T-helper 9 cell (primary cell): Measurements from ENCODE around the gene PER1.
A peak's percentile ranks its signal among the peaks of the same experiment; 100 is the strongest.

Experiments
- DNase-seq: peaks from one replicate; pipeline ENCODE4 v3.0.0-alpha.2; 2020

Gene PER1

DNA sequence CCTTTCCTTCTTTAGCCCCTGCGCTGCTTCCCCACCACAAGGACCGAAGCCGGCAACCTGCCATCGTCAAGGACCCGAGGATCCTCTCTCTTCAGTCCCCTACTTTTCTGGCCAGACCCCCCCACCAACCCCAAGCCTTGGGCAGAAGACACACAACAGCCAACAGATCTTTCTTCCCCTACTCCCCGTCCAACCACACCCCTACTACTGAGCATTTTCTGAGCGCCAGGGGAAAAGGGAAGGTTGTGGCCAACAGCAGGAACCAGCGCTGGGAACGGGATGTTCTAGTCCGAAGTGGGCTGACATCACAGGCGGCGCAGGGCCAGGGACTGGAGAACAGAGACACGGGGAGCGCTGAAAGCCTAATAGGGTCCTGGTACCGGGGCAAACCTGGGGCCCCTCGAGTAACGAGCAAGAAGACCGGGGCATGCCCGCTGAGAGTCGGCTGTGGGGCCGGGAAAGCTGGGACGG lies 528 bp downstream of the PER1 start:
- DNase-seq: no peak

DNA sequence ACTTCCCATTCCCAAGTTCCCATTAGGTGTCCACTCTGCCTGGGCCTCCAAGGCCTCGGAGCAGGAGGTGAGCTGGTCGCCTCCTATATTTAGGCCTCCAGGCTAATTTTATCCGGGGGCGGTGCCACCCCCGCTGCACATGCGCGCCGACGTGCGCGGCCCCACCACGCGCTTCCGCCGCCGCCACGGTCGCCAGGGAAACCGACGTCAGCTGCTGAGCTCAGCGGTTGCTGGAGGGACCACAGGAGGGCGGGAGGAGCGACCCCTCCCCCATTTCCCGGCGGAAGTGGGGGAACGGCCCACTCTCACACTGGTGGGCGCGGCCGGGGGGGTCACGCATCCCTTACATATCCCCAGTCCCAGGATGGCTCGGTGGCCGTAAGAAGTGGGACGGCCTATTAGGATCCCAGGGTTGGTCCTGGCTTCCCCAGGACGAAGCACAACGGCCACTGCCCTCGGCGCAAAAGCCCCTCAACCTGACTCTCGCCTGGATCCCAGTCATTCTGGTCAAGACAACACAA lies 1.0 kb downstream of the PER1 start:
- peak; percentile 88 for DNase-seq

- no peak for DNase-seq
Observed at GRCh38 chr17:8150194-8151119, 1.7 kb downstream of the PER1 start.

GRCh38 chr17:8149419-8150193 lies 2.6 kb downstream of the PER1 start:
- no peak for DNase-seq

GRCh38 chr17:8148560-8148959 lies 3.6 kb downstream of the PER1 start:
- no peak for DNase-seq

GRCh38 chr17:8147805-8148404 lies 4.3 kb downstream of the PER1 start:
- DNase-seq: no peak

- DNase-seq: no peak
Observed at GRCh38 chr17:8147141-8147804, 4.9 kb downstream of the PER1 start.

DNA sequence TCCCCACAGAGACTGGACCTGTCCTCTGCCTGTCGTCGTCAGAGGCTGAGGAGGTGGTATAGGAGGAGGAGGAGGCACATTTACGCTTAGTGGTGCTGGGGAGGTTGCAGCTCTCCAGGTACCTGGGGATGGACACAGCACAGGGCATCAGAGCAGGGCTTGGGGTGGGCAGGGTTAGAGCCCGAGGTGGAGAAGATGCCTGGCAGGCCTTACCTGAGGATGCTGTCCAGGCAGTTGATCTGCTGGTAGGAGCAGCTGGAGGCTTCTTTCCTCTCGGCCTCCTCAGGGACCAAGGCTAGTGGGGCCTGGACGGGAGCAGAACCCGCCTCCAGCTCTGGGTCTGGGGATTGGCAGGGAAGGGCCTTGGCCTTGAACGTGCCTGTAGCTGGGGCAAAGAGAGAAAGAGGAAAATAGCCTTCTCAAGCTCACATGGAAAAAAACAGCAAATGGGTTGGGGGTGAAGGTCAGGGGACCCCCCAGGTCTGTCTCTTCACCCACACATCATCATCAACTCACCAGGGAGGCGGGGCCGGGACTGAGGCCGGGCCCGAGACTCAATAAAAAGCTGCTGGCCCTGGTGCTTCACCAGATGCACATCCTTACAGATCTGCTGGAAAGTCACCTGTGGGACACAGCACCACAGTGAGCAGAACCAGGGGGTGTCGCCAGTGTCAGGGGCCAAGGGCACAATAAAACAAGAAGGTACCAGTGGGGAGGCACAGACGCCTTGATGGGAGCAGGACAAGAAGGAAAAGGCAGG lies 5.6 kb downstream of the PER1 start:
- DNase-seq: no peak

- no peak for DNase-seq
Observed at GRCh38 chr17:8145811-8146210, 6.4 kb downstream of the PER1 start.

DNA sequence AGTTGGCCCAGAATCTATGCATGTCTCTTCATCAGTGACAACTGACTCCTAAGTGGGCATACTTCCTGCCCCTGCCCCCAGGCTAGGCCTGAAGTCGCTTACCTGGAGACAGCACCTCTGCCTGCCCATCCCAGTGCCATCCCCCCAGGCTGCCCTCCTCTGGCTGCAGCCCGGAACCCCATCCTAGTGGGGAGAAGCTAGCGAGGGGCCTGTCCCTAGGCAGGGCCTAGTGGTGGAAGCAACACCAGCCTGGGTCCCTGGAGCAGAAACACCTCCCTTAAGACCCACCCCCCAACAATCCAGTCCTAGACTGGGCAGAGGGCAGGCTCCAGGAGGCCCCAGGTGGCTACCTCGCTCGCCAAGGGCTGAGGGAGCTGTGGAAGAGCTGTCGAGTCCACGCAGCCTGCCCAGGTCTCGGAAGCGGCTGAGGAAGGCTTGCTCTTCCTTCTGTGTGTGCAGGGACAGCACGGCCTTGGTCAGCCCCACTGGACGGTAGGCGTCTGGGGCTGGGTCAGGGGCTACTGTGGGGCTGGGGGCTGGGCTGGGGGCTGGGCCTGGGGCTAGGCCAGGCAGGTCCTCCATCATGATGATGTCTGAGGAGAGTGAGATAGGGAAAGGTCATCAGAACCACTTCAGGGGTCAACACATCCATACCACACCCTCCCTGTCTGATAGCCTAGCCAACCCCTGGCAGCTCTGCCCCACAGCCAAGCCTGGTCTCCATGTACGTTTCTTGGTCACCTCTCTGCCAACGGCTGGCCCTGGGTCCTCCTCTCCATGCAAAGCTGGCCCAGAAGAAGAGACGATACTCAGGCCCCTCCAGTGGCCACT lies 7.6 kb downstream of the PER1 start:
- no peak for DNase-seq

DNA sequence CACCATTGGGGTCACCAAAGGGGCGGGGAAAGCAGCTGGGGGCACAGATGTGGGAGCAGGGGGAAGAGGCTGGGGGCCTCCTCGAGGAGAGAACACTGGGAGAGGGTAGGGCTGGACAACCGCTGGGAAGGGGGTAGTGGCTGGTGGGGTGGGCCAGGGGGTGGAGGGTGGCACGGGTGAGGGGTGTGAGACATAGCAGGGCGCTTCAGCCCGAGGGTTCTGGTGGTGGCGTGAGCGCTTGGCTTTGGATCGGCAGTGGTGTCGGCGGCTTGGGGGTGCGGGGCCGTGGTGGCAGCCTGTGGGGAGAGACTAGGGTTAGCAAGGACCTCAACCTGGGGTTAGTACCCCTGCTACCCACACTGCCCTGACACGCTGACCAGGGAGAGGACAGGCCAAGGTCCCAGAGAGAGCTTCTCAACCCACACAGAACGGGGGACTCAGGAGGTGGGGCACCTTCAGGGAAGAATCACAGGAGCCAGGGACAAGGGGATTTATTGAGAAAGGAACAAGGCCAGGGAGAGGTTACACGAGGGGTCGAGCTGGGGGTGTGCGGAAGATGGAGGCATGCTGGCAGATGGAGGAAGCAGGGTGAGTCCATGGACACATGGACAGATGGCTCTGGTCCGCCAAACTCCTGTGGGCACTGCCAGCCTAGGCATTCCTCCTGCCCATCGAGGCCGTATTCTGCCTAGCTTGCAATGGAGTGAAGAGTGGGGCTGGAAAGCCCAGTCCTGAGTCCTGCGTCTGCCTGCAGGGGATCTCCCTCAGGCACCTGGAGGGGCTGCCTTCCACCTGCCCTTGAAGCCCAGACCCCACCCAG lies 8.4 kb downstream of the PER1 start:
- DNase-seq: no peak

DNA sequence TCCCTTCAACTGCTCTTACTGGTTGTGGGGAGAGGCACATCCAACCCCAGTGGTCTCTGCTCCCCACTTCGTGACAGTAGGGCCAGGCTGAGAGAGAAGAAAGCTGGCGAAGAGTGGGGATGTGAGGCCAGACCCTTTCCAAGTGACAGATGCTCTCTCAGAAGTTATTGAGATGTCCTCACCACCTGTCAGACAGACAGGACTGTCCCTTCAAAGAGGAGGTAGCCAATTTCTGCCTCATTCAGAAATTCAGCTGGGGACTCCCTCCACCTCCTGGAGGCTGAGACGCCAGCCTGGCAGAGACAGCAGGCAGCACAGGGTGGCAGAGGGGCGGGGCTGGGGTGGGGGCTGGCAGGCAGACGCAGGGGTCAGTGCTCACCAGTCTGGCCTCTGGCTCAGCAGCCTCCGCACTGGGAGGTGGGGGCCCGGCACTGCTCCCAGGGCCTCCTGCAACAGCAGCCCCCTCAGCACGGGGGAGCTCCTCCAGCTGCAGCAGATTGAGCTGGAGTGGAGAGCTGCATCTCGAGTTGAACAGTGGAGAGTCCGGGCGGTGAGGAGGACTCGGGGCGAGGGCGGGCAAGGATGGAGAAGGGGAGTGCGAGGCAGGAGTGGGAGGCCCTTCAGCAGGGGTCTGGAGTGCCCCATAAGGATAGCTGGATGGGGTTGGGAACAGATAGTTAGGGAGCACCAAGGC lies 9.2 kb downstream of the PER1 start:
- DNase-seq: no peak

DNA sequence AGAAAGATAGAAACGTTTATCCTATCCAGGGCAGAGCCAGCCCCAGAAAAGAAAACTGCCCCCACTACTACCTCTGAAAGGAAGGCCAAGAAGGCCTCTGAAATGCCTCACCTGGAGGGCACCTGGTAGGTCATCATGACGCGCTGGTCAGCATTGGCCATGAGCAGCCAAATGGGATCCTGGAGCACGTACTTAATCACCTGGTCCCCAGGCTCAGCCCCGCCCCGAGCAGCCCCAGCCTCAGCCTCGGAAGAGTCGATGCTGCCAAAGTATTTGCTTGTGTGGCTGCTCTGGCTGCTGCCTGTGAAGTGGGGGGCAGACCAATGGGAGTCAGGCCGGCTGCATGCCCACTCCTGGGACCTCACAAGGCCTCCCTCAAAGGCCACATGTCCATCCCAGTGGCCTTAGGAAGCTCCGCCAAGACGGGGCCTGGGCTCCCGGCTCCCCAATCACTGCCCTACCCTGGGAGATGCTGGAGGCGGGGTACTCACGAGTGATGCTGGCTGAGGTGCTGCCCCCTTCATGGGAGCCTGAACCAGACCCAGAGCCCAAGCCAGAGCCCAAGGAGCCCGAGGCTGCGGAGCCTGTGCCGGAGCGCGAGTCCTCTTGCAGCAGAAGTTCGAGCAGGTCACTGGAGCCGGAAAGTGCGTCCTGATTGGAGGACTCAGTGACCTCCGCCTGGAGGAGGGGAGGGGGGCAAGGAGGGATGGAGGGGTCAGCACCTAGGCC lies 9.9 kb downstream of the PER1 start:
- DNase-seq: no peak

- DNase-seq: no peak
Observed at GRCh38 chr17:8141741-8142140, 10.5 kb downstream of the PER1 start.

GRCh38 chr17:8141045-8141444 lies 11.2 kb downstream of the PER1 start:
- DNase-seq: no peak

DNA sequence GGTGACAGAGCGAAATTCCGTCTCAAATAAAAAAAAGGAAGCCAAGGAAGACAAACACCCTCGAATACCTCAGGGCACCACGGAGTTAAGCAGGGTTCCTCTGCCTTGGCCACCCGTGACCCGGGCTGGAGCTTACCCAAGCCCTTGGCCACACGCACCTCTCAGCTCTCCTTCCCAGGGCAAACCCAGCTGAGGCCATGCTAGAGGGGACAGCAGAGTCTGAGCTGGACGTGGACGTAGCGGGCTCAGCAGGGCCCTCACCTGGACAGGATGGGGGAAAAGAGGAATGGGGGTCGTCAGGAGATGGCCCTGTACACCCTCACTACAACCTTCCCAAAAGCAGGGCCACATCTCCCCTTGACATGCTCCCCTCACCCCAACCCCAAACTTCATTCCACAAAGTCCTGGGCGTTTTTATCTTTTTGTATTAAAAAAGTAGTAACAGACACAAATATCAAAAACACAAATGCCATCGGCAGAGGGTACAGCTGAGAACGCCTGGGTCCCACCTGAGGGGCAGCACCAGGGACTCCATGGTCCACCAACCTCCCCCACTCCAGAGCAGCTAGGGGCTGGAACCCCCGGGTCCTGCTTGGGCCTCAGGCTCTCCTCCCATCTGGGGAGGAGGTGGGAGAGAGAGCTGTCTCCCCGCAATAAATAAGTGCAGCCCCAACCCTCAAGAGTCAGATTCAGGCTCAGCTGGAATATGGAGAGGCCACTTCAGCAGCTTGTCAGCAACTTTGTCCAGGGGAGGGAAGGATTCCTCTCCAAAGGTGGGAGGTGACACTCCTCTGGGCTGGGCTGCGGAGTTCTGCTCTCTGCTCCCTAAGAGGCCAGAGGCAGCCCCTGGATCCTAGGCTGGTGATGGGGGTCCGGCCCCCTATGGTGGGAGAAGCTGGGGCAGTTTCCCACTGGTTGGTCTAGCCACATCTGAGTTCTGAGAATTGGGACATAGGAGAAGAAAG lies 11.9 kb downstream of the PER1 start:
- DNase-seq: no peak

DNA sequence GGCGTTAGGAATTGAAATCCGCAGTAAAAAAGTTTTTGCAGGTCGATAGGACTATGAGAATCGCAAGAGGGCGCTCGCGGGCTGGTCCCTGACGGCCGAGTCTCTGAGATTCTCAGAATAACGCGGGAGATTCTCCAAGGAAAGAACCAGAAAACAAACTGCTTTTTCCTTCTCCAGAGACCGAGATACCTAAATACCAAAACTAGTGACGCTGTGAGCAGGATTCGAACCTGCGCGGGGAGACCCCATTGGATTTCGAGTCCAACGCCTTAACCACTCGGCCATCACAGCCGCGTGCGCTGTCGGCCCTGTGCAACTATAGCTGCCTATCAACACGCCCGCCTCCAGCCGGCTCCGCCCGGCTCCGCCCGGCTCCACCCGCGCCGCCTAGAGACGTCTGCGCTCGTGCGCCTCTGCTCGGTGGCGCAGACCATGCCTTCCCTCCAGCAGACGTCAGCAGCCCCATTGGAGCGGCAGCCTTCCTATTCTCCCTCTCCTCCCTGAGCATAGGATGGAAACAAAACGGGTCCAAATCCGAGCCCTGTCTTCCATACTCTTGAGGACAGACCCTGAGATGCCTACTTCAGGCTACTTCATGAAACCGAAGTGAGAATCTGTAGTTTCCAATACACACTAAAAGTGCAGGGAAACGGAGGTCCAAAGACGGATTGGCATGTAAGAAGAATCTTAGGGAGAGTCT lies 13.4 kb downstream of the PER1 start:
- DNase-seq: peak; percentile 90
